DLD1 (cell line): ENCODE data around the gene EYA2.

Experiments
- in situ Hi-C: cut with HindIII; loops from 2 replicates; pipeline ENCODE4 v1.10.0; 2017; ENCODE audit warnings: low sequenced_read_pairs

EYA2 gene

DNA sequence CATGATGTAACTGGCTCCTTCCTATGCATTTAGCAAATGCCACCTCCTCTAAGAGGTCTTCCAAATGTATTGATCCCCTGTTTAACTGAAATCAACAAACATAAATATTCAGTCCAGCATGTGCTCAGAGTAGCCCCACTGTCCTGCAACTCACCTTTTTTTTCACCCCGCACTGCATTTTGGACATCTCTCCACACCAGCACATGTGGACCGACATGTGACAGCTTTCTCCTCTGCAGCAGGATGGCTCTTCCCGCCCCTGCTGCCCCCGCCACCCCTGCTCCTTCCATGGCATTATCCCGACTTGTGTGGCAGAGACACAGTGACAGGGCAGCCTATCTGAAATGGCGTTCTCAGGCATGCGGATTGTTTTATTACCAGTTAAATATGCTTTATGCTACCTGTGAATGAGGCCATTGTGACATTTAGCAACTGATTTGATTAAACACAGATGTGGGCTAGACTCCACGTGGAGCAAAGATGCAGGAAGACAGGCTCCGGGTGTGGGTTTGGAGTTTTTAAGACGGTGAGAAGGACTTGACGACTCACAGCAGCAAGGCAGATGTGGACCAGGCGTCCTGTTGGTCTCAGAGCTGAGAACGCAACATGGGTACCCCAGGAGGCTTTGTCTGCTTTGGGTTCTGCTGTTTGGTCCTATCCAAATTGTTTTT is 161.2 kb downstream of the EYA2 start:
- in situ Hi-C loops: no loop called here

DNA sequence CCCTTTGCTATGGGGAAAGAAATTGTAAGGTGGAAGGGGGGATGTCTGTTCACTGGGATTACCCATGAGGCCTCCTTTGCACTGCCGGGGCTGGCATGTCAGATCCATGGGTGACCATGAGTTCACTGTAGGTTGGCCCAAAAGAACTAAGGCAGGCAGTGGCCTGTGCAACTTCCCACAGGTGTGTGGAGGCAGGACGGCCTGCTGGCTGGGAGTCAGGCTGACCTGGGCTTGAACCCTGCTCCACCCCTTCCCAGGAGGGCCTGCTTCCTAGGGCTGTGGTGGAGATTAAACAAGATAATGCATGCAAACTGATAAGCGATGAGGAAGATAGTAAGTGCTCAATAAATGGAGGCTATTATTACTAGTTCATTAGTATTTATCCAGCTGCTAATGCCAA is 163.0 kb downstream of the EYA2 start:
- in situ Hi-C loops: no loop called here

DNA sequence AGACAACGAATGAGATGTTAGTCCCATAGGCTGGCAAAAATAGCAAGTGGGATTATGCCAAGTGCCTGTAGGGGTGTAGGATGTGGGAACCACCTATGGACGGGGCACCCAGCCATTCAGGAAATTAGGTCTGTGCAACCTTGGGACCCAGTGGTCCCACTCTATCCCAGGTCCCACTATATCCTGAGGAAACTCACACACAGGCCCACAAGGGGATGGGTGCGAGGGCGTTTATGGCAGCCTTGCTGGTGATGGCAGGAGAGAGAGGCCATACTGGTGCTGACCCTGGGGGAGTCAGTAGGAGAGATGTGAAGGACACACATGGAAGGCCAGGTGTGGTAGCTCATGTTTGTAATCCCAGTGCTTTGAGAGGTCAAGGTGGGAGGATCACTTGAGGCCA is 163.6 kb downstream of the EYA2 start:
- in situ Hi-C loops: no loop called here

DNA sequence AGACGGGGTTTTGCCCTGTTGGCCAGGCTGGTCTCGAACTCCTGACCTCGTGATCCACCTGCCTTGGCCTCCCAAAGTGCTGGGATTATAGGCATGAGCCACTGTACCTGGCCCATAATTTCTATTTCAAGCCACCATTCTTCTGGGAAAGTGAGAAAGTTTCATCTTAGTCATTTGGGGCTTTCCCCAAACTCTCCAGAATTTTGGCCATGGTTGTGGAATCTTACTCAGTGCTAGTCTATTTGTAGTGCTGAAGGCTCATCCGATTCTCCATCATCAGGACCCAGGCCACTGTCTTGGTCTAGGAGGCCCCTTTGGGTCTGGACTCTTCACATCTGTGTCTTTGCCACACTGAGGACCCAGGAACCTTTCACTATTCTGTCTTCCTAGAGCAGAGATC is 164.9 kb downstream of the EYA2 start:
- in situ Hi-C loops: no loop called here

DNA sequence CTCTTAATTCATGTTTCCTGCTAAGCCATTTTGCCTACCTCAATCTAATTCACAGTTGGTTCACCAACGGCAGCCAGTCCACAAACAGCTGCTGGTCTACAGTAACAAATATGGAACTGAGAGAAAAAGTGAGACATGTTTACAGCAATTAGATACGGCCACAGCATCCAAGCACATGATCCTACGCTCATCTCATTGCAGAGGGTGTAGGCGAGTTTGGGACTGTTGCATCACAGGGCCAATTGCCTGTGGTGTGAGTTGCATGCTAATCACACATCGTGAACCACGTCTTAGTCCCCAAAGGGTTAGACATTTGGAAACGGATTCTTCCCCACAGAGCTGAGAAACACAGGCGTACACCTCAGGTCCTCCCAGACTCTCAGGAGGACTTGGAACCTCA is 166.9 kb downstream of the EYA2 start:
- in situ Hi-C loops: no loop called here

DNA sequence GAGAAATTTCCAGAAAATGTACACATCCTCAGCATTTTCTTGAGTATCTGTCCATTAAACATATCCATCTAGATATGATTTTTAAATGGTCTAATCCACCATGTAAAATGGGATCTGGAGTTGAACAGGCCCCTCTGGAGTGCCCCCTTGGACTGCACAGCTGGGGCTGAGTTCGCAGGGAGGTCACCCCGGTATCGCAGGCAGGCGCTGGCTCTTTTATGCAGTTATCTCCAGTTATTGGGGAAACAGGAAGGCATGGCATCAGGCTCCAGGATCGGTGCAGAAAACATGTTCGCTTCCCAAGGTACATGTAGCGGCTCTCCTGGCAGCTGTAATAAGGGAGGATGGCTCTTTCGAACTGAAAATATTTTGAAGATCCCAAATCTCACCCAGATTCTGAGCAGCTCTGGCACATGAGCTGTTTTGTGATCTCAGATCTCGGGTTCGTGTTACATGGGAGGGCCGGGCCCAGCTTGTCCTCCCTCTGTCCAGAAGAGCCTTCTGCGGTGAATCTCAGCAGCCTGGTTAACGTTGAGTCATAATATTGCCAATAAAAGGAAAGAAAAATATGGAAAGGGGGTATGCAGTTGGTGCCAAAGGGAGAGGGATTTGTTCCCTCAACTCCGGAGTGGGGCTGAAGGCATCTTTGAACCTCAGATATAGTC is 167.7 kb downstream of the EYA2 start:
- in situ Hi-C loops: no loop called here

DNA sequence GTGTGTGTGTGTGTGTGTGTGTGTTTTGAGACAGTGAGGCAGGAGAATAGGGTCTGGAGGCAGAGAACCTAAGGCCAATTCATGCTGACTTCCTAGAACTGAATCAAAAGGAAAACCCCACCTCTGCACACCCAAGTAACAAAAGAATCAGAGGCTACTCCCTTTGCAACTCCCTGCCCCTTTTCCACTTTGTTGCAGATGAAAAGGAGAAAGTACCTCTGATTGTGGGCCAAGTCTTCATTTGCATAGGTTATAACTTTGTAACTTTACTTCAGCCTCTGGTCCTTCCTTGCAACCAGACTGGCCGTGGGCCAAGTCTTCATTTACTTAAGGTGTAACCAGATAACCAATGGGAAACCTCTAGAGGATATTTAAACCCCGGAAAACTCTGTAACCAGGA is 168.8 kb downstream of the EYA2 start:
- in situ Hi-C loops: no loop called here

DNA sequence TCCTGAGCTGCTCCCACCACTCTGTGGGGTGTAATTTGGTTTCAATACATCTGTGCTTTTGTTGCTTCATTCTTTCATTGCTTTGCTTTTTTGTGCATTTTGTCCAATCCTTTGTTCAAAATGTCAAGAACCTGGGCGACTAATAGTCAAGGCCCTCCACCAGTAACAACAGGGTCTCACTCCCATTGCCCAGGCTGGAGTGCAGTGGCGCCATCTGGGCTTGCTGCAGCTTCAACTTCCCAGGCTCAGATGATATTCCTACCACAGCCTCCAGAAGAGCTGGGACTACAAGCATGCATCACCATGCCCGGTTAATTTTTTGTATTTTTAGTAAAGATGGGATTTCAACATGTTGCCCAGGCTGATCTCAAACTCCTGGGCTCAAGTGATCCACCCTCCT is 169.2 kb downstream of the EYA2 start:
- in situ Hi-C loops: no loop called here

DNA sequence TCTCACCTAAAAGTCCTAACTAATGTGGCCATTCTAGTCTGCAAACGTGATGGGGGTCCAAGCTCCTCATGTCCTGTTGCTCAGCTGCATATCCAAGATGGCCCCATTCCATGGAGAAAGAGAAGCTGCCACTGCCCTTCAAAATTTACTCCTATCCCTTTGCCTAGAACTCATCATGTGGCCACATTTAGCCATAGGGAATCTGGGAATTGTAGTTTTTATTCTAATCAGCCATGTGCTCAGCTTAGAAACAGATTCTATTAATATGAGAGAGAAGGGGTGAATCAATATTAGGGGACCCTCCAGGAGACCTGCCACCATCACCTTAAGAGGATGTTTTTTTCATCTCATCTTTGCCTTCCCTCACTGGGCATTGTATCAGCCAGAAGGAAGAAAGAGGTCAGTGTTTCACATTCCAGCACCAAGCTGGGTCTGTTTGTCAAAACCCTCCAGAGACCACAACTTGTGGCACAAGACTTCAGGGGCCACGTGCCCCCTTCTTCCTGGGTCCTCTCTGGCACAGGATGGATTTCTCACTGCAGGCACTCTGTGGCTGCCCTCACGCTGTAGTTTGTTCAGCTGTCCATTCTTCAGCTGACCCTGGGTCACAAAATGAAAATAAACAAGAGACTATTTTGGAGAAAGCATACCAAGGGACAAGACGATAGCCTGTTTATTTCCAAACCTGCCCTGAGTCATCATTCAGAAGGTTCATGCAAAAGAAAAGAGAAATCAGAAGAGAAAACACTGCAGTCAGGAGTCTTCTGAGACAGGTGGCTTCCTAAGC is 172.0 kb downstream of the EYA2 start:
- in situ Hi-C loops: no loop called here

DNA sequence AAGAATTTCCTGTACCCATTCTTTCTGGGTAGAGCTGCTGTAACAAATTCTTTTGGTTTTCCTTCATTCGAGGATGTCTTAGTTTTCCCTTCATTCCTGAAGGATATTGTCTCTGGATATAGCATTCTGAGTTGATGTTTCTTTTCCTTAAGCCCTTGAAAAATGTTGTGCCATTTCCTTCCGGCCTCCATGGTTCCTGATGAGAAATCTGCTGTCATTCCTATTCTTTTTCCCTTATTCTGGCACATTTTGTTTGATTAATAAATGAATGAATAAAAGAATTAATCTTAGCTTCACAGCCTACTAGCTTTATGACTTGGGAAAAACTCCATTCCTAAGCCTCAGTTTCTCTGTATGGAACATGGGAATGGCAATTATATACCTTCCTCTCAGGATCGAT is 173.1 kb downstream of the EYA2 start:
- in situ Hi-C loops: no loop called here

DNA sequence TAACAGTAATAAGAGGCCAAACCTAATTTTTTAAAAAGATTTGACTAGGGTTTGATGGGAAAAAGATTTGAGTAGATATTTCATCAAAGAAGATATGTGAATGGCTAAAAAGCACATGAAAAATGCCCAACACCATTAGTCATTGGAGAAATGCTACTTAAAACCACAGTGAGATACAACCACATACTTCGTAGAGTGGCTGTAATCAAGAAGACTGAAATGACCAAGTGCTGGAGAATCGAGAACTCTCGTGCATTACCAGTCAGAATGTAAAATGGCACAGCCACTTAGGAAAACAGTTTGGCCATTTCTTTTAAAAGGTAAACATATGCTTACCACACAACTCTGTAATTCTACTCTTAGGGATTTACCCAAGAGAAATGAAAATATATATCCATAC is 175.5 kb downstream of the EYA2 start:
- in situ Hi-C loops: no loop called here

DNA sequence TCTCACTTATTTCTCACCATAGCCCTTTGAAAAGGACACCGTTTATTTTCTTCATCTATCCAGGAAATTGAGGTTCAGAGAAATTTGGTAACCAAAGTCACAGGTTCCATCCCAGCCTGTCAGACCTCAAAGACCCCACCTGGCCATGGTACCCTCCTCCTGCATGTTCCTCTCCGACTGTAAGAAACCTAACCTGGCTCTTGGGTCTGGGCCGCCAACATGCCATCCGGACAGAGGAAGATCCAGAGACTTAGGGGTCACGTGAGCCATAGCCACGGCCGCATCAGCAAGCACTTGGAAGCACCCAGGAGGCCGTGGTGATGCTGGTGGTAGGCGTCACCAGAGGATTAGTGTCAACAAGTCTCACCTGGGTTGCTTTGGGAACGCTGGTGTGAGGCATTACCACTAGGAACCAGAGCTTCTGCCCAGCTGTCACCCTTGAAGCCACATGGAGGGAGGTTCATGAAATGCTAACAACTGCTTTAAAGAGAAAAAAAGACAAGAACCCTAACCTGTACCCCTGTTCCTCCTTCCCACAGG is 177.1 kb downstream of the EYA2 start:
- in situ Hi-C loops: no loop called here

DNA sequence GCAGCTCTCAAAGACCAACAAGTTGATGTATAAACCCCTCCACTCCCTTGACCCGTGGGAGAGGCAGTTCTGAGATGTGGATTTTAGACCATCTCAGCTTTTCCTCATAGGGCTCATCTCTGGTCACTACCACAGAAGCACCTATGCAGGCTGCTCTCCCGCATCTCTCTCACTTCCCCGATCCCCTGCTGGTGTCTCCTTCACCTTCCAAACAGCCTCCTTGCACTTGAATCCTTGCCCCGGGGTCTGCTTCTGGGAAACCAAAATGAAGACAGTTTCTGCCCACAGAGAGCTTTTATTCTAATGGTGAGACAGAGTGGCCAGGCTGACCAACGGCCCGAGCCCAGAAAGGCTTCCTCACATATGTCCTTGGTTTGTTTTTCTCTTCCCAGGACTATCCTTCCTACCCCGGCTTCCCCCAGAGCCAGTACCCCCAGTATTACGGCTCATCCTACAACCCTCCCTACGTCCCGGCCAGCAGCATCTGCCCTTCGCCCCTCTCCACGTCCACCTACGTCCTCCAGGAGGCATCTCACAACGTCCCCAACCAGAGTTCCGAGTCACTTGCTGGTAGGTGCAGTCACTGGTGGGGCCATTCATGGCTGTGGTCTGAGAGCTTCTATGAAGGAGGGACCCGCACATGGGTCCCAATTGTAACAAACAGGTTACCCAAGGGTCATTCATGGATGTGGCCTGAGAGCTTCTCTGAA is 179.3 kb downstream of the EYA2 start:
- in situ Hi-C loops: no loop called here

DNA sequence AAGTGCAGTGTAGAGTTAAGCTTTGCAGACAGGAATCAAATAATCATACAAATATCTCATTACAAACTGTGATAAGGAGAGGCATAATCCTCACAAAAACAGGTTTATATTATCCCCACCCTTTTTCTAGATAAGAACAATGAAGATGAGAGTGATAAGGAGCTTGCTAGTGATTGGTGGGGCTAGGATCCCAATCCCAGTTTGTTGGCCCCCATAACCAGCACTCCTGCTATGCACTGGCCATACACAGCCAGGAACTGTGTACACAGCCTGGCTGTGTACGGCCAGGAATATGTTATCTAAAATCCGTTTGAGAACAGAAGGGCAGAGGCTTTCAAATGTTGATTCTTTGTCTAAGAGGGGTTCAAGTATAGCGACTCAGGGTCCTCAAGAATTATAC is 180.6 kb downstream of the EYA2 start:
- in situ Hi-C loops: no loop called here

DNA sequence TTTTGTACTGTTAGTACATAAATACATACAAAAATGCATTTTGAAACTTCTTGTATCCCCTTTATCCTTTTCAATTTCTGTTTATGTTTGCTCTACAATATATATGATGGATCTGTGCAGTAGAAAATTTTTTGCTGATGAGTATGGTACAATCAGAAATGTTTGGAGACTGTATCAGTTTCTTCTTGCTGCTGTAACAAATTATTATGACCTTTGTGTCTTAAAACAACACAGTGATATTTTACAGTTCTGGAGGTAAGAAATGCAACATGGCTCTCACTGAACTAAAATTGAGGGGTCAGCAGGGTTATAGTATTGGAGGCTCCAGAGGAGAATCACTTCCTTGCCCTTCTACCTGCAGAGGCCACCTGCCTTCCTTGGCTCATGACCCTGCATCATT is 184.4 kb downstream of the EYA2 start:
- in situ Hi-C loops: no loop called here

DNA sequence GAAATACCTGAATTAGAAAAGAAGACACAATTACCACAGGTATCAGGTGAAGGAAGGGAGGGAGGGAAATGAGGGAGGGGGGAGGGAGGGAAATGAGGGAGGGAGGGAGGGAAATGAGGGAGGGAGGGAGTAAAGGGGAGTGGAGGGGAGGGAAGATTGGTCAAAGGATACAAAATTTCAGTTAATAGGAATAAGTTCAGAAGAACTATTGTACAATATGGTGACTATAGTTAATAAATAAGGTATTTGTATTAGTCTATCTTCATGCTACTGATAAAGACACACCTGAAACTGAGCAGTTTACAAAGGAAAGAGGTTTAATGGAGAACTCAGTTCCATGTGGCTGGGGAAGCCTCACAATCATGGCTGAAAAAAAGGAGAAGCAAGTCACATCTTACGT is 185.7 kb downstream of the EYA2 start:
- in situ Hi-C loops: no loop called here

DNA sequence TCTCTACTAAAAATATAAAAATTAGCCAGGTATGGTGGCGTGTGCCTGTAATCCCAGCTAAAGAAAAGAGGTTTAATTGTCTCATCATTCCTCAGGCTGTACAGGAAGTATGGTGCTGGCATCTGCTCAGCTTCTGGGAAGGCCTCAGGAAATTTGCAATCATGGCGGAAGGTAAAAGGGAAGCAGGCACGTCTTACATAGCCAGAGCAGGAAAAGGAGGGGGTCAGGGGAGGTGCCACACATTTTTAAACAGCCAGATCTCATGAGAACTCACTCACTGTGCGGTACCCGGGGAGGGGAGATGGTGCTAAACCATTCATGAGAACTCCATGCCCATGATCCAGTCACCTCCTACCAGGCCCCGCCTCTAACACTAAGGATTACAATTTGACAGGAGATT is 191.7 kb downstream of the EYA2 start:
- in situ Hi-C loops: loop anchor here (5.0 kb wide), 1 partner anchor 89 kb away; no protein-coding TSS in a partner anchor

DNA sequence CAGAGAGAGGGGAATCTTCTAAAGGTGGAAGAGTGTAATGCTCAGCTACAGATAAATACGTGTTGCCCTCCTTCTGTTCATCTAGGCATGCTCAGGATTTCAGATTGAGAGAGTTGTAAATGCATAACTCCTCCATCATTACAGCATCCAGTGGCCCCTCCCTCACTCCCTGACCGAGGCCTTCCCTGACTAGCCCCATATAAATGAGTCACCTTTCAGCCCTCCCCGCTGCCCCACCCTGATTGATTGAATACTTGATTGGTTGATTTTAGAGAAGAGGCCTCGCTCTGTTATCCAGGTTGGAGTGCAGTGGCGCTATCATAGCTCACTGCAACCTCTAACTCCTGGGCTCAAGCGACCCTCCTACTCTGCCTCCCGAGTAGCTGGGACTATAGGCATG is 193.7 kb downstream of the EYA2 start:
- in situ Hi-C loops: loop anchor here (5.0 kb wide), 1 partner anchor 91 kb away; no protein-coding TSS in a partner anchor

DNA sequence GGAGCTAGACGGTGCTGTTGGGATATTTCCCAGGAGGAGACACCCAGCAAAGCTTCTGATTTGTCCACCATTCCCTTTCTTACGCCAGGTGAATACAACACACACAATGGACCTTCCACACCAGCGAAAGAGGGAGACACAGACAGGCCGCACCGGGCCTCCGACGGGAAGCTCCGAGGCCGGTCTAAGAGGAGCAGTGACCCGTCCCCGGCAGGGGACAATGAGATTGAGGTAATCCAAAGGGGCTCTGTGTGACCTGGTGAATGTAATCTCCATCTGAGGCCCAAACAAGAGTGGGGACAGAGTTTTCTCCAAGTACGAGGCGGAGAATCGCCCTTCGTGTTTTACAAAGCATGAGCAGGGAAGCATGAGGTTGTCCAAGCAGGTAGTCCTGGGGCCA is 194.5 kb downstream of the EYA2 start:
- in situ Hi-C loops: loop anchor here (5.0 kb wide), 1 partner anchor 92 kb away; no protein-coding TSS in a partner anchor

DNA sequence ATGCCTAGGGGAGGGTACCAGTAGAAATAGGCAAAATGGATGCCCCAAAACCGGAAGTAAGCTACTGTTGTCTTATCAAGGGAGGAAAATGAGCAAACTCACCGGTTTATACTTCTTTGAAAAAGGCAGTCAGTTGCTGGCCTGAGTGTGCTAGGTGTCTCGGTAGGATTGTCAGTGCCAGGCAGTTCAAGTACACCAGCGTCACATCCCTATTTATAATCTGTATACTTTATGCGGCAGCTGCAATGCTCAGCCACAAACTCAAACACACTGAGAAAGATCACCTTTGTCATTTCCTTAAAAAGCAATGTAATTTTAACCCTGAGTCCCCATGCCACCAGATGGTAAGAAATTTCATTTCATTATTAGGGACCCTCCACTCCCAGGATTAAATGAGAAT is 196.2 kb downstream of the EYA2 start:
- in situ Hi-C loops: no loop called here

DNA sequence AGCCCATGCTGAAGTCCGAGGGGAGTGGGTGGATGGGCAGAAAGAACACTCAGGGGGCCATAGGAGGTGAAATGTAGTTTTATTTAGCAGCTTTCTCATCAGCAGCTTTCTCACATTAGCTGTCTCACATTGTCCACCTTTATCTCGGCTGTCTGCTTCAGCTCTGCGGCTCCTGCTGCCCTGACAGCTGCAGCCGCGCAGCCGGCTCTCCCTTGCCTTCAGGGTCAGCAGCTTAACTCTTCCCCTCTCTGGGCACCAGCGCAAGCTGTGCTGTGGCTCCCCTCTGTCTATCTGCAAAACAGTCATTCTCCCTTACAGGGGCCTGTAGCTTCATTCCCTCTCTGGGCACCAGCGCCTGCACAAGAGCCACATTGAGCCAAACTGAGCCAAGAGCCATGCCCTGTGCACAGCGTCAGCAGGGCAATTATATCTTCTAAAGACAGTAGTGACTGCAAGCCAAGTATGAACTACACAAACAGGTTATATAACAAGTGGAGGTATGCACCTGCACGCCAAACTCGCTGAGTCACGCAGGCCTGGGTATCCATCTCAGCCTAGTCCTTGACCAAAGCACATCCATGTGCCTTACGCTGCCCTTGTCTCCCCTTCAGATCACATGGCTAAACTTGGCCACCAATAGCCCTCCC is 198.8 kb downstream of the EYA2 start:
- in situ Hi-C loops: no loop called here
